ENCODE measurements around the gene TCF3.

The TCF3 gene

GRCh38 chr19:1648920-1649541 is 3.4 kb downstream of the TCF3 start:
- H3K4me3 ChIP-seq (ENCODE audit: low read length), result no peak overlapping the region
- no peak for TF ChIP-seq CTCF (conservative IDR thresholded peaks at IDR 0.05; ENCODE audit: low read length)
- DNase-seq (ENCODE audit: low read depth), result no peak

- no peak for DNase-seq (ENCODE audit: low read depth)
- TF ChIP-seq CTCF (conservative IDR thresholded peaks at IDR 0.05; ENCODE audit: low read length), result no peak
- H3K4me3 ChIP-seq (ENCODE audit: low read length), result no peak overlapping the region
Measured at GRCh38 chr19:1648459-1648849, 4.0 kb downstream of the TCF3 start.

GRCh38 chr19:1647501-1648458 is 4.6 kb downstream of the TCF3 start:
- DNase-seq (ENCODE audit: low read depth), result no peak
- no peak for TF ChIP-seq CTCF (conservative IDR thresholded peaks at IDR 0.05; ENCODE audit: low read length)
- H3K4me3 ChIP-seq (ENCODE audit: low read length), result no peak overlapping the region

DNA sequence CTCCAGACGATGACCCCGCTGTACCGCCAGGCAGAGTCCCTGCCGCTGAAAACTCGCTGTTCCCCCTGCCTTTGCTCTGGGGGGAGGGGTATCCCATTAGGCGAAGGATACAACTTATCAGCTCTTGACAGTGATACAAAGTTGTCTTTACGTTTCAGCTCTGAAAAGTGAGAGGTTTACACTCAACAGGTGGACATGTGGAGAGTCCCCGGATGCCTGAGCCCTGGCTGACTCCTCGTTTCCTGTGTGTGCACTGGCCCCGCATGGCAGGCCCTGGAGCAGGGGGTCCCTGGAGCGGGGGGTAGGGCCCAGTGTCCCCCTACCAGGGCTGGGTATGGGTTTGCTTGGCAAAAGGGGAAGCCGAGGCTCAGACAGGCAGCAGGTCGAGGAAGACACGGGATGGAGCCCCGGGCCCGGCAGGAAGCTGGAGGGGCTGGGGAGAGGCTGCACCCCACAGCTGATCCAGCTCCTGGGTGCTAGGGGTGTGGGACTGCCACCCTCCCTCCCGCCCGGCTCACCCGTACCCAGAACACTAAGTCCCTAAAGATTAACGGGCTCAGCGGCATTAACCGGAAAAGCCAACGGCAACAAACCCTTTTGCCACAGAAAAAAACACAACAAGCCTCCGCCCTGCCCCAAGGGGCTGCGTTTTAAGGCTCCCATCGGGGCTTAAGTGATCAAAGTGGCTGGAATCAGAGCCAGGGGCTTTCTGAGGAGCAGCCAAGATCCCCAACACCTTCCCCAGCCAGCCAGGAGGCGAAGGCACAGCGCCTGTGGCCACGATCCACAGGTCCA is 5.6 kb downstream of the TCF3 start:
- H3K4me3 ChIP-seq (ENCODE audit: low read length), result no peak overlapping the region
- DNase-seq (ENCODE audit: low read depth), result no peak
- TF ChIP-seq CTCF (conservative IDR thresholded peaks at IDR 0.05; ENCODE audit: low read length), result no peak

GRCh38 chr19:1646149-1646548 is 6.3 kb downstream of the TCF3 start:
- no peak for TF ChIP-seq CTCF (conservative IDR thresholded peaks at IDR 0.05; ENCODE audit: low read length)
- H3K4me3 ChIP-seq (ENCODE audit: low read length), result no peak overlapping the region
- no peak for DNase-seq (ENCODE audit: low read depth)

DNA sequence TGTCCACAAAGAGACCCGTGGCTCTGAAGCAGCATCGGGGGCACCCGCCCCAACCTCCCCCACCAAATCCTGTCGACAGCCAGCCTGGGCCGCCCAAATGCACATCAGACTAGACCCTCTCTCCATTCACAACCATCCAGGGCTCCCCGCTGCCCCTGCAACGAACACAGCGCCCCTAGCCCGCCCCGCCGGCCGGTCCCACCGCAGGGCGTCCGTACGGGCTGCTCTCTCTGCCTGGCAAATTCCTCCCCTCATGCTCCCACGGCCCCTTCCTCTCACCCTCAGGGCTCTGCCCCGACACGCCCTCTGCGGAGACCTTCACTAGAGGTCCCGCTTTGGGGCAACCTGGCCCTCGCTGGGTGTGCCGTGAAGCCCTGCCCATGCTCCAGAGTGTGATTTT is 7.1 kb downstream of the TCF3 start:
- TF ChIP-seq CTCF (conservative IDR thresholded peaks at IDR 0.05; ENCODE audit: low read length), result no peak
- H3K4me3 ChIP-seq (ENCODE audit: low read length), result no peak overlapping the region
- no peak for DNase-seq (ENCODE audit: low read depth)

All from AG10803 (cell line).